PC-3 (cell line): ENCODE results near the gene SLC17A1. TPM values are rescaled to one million over a fixed set of nuclear protein-coding genes. Genes with fewer than 3 reads are reported as not detected.

Source experiments
- ATAC-seq: fragments of 200-7000 bp; cut with Tn5 transposase; 2 replicates; pipeline ENCODE4 v1.9.1; 2020; ENCODE audit warnings: mild to moderate bottlenecking, moderate library complexity
- BruUV-seq: library from RNA; stranded (reverse); fragments of 400-500 nt; replicated peaks from 2 replicates; lab custom pipeline; 2021; lab: Mats Ljungman, UMichigan
- CTCF ChIA-PET: fragments of 300-600 bp; sonication (Branson Sonifier 250); formaldehyde crosslinking; loops from one replicate; lab custom pipeline; 2022; ENCODE audit warnings: antibody characterized with exemption; lab: Charles Lee
- POLR2A ChIA-PET: fragments of 300-600 bp; sonication (Branson Sonifier 250); formaldehyde crosslinking; loops from one replicate; lab custom pipeline; 2022; ENCODE audit warnings: antibody characterized with exemption; ENCODE audit not compliant: unreplicated experiment; lab: Charles Lee
- DNase-seq: peaks from one replicate; pipeline ENCODE4 v3.0.0-alpha.2; 2015
- H2AFZ ChIP-seq: fragments of 300-600 bp; sonication (generic); 2 replicates; pipeline ENCODE4 v1.6.0; 2016; ENCODE audit warnings: antibody characterized with exemption, low read length
- H3F3A ChIP-seq: fragments of 300-600 bp; sonication (generic); one replicate; pipeline ENCODE4 v1.6.0; 2017; ENCODE audit warnings: antibody characterized with exemption, low read length, control low read depth, mild to moderate bottlenecking; ENCODE audit not compliant: unreplicated experiment
- H3K27ac ChIP-seq: fragments of 300-600 bp; sonication (generic); 2 replicates; pipeline ENCODE4 v1.5.1; 2016; ENCODE audit warnings: mild to moderate bottlenecking, low read length
- H3K27me3 ChIP-seq: fragments of 300-600 bp; sonication (generic); 2 replicates; pipeline ENCODE4 v1.6.1; 2016; ENCODE audit warnings: low read length, mixed read lengths
- H3K36me3 ChIP-seq: fragments of 300-600 bp; sonication (generic); 2 replicates; pipeline ENCODE4 v1.6.1; 2016; ENCODE audit warnings: low read depth, mixed run types, low read length, mixed read lengths
- H3K4me1 ChIP-seq: fragments of 300-600 bp; sonication (generic); 2 replicates; pipeline ENCODE4 v1.5.1; 2016; ENCODE audit warnings: low read length; ENCODE audit not compliant: insufficient read depth
- H3K4me2 ChIP-seq: fragments of 300-600 bp; sonication (generic); 2 replicates; pipeline ENCODE4 v1.6.0; 2016; ENCODE audit warnings: low read length
- H3K4me3 ChIP-seq: fragments of 300-600 bp; sonication (generic); 2 replicates; pipeline ENCODE4 v1.5.1; 2016; ENCODE audit warnings: mild to moderate bottlenecking, low read length, mixed read lengths
- H3K79me2 ChIP-seq: fragments of 300-600 bp; sonication (generic); 2 replicates; pipeline ENCODE4 v1.6.1; 2017; ENCODE audit warnings: low read length, mixed read lengths
- H3K9ac ChIP-seq: fragments of 300-600 bp; sonication (generic); 2 replicates; pipeline ENCODE4 v1.6.0; 2016; ENCODE audit warnings: mild to moderate bottlenecking, low read length
- H3K9me2 ChIP-seq: fragments of 300-600 bp; sonication (generic); replicated peaks from 2 replicates; pipeline ENCODE4 v1.6.1; 2016; ENCODE audit warnings: mixed run types, low read length, mixed read lengths
- H3K9me3 ChIP-seq: fragments of 300-600 bp; sonication (generic); 2 replicates; pipeline ENCODE4 v1.6.1; 2016; ENCODE audit warnings: low read length, mixed read lengths
- H4K20me1 ChIP-seq: fragments of 300-600 bp; sonication (generic); 2 replicates; pipeline ENCODE4 v1.6.1; 2016; ENCODE audit warnings: low read length, mixed read lengths
- CTCF ChIP-seq: fragments of 300-600 bp; sonication (generic); conservative IDR thresholded peaks from 2 replicates; pipeline ENCODE4 v1.5.1; 2017; ENCODE audit warnings: antibody characterized with exemption, low read depth, mild to moderate bottlenecking, low read length
- EZH2 ChIP-seq: fragments of 300-600 bp; sonication (generic); IDR thresholded peaks from one replicate; pipeline ENCODE4 v1.6.1; 2017; ENCODE audit warnings: antibody characterized with exemption, mild to moderate bottlenecking, low read length; ENCODE audit not compliant: unreplicated experiment
- EZH2phosphoT487 ChIP-seq: fragments of 300-600 bp; sonication (generic); IDR thresholded peaks from 2 replicates; pipeline ENCODE4 v1.6.1; 2018; ENCODE audit warnings: mild to moderate bottlenecking, antibody characterized with exemption, low read length, borderline replicate concordance
- intact Hi-C: fragments of 100-400 bp; cut with micrococcal nuclease; formaldehyde crosslinking; loops from 2 replicates; pipeline ENCODE4 v1.9.0; 2023
- total RNA-seq: library from RNA; depleted of rRNA; stranded (reverse); fragments of >200 nt; gene quantifications from 2 replicates; pipeline ENCODE4 v1.2.3, GENCODE V29; 2014; rRNA removed

Gene SLC17A1
- total RNA-seq, 1 experiment from 2014 or later = not detected

- no peak overlapping the region for H3K4me3 ChIP-seq
- no peaks in the 10 kb centered on the region for H4K20me1 ChIP-seq
- POLR2A ChIA-PET = no interaction called here
- no peaks in the 10 kb centered on the region for H3K36me3 ChIP-seq
- H3F3A ChIP-seq = no peaks in the 10 kb centered on the region
- no peaks in the 10 kb centered on the region for H3K9me2 ChIP-seq
- no peaks in the 10 kb centered on the region for H3K4me1 ChIP-seq
- no peaks in the 10 kb centered on the region for H3K79me2 ChIP-seq
- no peaks in the 10 kb centered on the region for H3K9me3 ChIP-seq
- no peak overlapping the region for H3K27ac ChIP-seq
- intact Hi-C loops = no loop called here
- H3K9ac ChIP-seq = no peak overlapping the region
- H3K4me2 ChIP-seq = no peak overlapping the region
- no TSS peak for BruUV-seq
- TF ChIP-seq CTCF (no peak), EZH2phosphoT487 (no peak), EZH2 (no peak)
- no peak for DNase-seq
- peaks cover 14% of the 10 kb centered on the region for H3K27me3 ChIP-seq
- CTCF ChIA-PET = interaction anchor here (0.5 kb wide), 1 partner anchor 51 kb away, joined by 3 read pairs; no protein-coding TSS in a partner anchor
- H2AFZ ChIP-seq = no peak overlapping the region
- no peak for ATAC-seq
These were observed 86.0 kb downstream of the SLC17A1 start for GRCh38 chr6:25745836-25746235.

DNA sequence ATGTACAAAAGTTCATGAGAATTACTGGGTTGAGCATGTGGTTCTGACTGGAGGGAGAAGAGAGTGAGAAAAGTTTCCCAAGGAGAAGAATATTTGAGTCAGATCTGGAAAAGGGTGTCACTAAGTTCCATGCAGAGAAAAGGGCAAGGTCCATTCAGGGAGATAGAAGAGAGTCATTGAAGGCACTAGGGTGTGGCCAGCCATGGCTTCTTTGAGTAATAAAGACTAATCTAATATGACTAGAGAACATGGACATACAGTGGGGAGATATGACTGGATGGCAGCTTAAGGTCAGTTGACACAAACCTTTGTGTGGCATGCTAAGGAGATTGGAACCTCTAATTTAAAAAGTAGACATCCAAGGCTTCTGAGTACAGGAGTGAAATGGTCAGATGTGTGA, 88.0 kb downstream of the SLC17A1 start:
- ATAC-seq = no peak
- POLR2A ChIA-PET = no interaction called here
- CTCF ChIA-PET = no interaction called here
- H3K9me3 ChIP-seq = no peaks in the 10 kb centered on the region
- H3K4me1 ChIP-seq = no peaks in the 10 kb centered on the region
- peaks cover 12% of the 10 kb centered on the region for H3K27me3 ChIP-seq
- BruUV-seq = no TSS peak
- DNase-seq = no peak
- no peaks in the 10 kb centered on the region for H3K79me2 ChIP-seq
- TF ChIP-seq EZH2 (no peak), EZH2phosphoT487 (no peak), CTCF (no peak)
- H3K27ac ChIP-seq = no peak overlapping the region
- H3K36me3 ChIP-seq = no peaks in the 10 kb centered on the region
- no peak overlapping the region for H3K4me2 ChIP-seq
- no peaks in the 10 kb centered on the region for H4K20me1 ChIP-seq
- no peak overlapping the region for H3K9ac ChIP-seq
- intact Hi-C loops = no loop called here
- H3K9me2 ChIP-seq = no peaks in the 10 kb centered on the region
- H2AFZ ChIP-seq = no peak overlapping the region
- H3F3A ChIP-seq = no peaks in the 10 kb centered on the region
- H3K4me3 ChIP-seq = no peak overlapping the region

DNA sequence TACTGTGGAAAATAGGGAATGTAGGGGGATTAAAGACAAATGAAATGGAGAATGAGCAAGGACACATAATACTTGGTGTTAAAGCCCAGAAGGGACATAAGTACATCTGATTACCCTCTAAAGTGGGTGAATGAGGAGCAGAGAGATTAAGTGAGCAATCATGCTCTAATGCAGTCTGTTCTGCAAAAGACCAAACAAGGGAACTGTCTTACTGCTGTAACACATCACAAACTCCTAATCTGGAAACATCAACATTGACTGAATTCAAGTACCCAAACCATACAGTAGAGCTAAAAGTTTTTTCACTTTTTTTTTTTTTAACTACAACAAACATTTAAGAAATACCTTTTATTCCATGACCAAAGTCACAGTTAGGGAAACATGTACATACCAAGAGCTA, 96.6 kb downstream of the SLC17A1 start:
- Histone ChIP-seq H3K4me3 (no peak overlapping the region), H3K27me3 (peaks cover 59% of the 10 kb centered on the region), H2AFZ (no peak overlapping the region), H3F3A (no peaks in the 10 kb centered on the region), H3K9me3 (peaks cover 7% of the 10 kb centered on the region; the same call in 1 of the 2 replicates), H3K79me2 (no peaks in the 10 kb centered on the region), H3K9ac (no peak overlapping the region), H3K9me2 (no peaks in the 10 kb centered on the region; the same call in 1 of the 2 replicates), H3K36me3 (no peaks in the 10 kb centered on the region), H3K27ac (no peak overlapping the region), H3K4me1 (no peaks in the 10 kb centered on the region), H4K20me1 (no peaks in the 10 kb centered on the region), H3K4me2 (no peak overlapping the region)
- no peak for ATAC-seq
- no TSS peak for BruUV-seq
- CTCF ChIA-PET = no interaction called here
- no peak for TF ChIP-seq CTCF
- DNase-seq = no peak
- POLR2A ChIA-PET = no interaction called here
- intact Hi-C loops = no loop called here

Other genes starting within 250 kb of the SLC17A1 start
- not detected in 2 replicates for gene SCGN, start 179.8 kb downstream of the SLC17A1 start, total RNA-seq
- not detected in 2 replicates for gene SLC17A4, start 77.3 kb downstream of the SLC17A1 start, total RNA-seq
- gene SLC17A3, start 42.2 kb upstream of the SLC17A1 start, total RNA-seq = not detected in 2 replicates
- gene SLC17A2, start 98.6 kb upstream of the SLC17A1 start, total RNA-seq = not detected in 2 replicates
- gene TRIM38, start 130.8 kb upstream of the SLC17A1 start, total RNA-seq = 5.6 and 6.4 TPM in 2 replicates